GM03348 (cell line): Measurements from ENCODE around the gene SMIM45.

ENCODE experiments used
- DNase-seq: peaks from one replicate; pipeline ENCODE4 v3.0.0; 2012; ENCODE audit warnings: low spot score

SMIM45 gene

GRCh38 chr22:42001706-42002105 lies 49.8 kb downstream of the SMIM45 start:
- no peak for DNase-seq

- DNase-seq: no peak
These were observed 56.0 kb downstream of the SMIM45 start for GRCh38 chr22:42007922-42008321.
